ENCODE results near the gene TXK. TPM values are rescaled to one million over a fixed set of nuclear protein-coding genes. Genes with fewer than 3 reads are reported as not detected.

The TXK gene
- total RNA-seq, 1 experiment from 2014 or later = 0.70 TPM

DNA sequence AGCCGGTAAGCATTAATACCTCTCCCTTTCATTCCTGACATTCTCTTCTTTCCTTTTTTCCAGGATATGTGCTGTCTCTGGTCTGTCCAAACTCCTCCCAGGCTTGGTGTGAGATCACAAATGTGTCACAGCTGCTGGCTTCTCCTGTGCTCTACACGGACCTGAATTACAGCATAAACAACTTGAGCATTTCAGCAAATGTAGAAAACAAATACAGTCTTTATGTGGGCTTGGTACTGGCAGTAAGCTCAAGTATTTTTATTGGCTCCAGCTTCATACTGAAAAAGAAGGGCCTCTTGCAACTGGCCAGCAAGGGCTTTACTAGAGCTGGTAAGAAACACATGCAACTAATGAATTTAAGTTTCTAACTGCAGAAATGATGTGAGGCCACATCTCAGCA lies 109.0 kb downstream of the TXK start (continued):
- TF ChIP-seq, protein P1, sequence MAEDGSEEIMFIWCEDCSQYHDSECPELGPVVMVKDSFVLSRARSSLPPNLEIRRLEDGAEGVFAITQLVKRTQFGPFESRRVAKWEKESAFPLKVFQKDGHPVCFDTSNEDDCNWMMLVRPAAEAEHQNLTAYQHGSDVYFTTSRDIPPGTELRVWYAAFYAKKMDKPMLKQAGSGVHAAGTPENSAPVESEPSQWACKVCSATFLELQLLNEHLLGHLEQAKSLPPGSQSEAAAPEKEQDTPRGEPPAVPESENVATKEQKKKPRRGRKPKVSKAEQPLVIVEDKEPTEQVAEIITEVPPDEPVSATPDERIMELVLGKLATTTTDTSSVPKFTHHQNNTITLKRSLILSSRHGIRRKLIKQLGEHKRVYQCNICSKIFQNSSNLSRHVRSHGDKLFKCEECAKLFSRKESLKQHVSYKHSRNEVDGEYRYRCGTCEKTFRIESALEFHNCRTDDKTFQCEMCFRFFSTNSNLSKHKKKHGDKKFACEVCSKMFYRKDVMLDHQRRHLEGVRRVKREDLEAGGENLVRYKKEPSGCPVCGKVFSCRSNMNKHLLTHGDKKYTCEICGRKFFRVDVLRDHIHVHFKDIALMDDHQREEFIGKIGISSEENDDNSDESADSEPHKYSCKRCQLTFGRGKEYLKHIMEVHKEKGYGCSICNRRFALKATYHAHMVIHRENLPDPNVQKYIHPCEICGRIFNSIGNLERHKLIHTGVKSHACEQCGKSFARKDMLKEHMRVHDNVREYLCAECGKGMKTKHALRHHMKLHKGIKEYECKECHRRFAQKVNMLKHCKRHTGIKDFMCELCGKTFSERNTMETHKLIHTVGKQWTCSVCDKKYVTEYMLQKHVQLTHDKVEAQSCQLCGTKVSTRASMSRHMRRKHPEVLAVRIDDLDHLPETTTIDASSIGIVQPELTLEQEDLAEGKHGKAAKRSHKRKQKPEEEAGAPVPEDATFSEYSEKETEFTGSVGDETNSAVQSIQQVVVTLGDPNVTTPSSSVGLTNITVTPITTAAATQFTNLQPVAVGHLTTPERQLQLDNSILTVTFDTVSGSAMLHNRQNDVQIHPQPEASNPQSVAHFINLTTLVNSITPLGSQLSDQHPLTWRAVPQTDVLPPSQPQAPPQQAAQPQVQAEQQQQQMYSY (CRISPR knock-in tag; IDR thresholded peaks at IDR 0.05) = no peak
- TF ChIP-seq ZSCAN18 (CRISPR knock-in tag; IDR thresholded peaks at IDR 0.05) (no peak), ZNF317 (CRISPR knock-in tag; IDR thresholded peaks at IDR 0.05; ENCODE audit: borderline replicate concordance, low read depth) (no peak), TEAD1 (CRISPR knock-in tag; IDR thresholded peaks at IDR 0.05) (no peak)

DNA sequence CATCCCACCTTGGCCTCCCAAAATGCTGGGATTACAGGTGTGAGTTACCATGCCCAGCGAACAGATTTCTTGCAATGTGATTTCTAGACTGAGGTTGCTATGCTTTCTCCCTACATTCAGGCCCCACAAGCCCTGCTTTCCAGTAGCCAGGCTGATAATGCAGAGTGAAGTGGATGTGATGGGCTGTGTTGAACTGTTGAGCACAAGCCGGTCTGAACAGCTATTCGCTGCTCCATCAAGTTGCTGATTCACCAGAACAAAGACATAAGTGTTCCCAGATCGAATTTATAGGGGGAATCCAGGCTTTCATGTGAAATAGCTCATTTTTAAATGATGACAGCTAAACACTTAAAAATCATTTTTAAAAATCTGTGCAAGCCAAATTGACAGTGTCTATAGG lies 109.5 kb downstream of the TXK start:
- no peak overlapping the region for H3K27ac Mint-ChIP-seq
- peaks cover 10% of the 10 kb centered on the region for H3K36me3 Mint-ChIP-seq
- ATAC-seq = no peak
- peaks cover 22% of the 10 kb centered on the region for H3K4me1 Mint-ChIP-seq
- TF ChIP-seq PREB (CRISPR knock-in tag; IDR thresholded peaks at IDR 0.05; ENCODE audit: borderline replicate concordance) (no peak), ZNF416 (CRISPR knock-in tag; IDR thresholded peaks at IDR 0.05) (no peak), HMGA2 (CRISPR knock-in tag; IDR thresholded peaks at IDR 0.05) (no peak), NR1H2 (CRISPR knock-in tag; IDR thresholded peaks at IDR 0.05) (no peak), GABPB1 (CRISPR knock-in tag; IDR thresholded peaks at IDR 0.05) (no peak), CDX4 (CRISPR knock-in tag; IDR thresholded peaks at IDR 0.05; ENCODE audit: borderline replicate concordance) (no peak), NFYB (CRISPR knock-in tag; conservative IDR thresholded peaks at IDR 0.05; ENCODE audit: low read depth) (no peak), ZNF425 (CRISPR knock-in tag; conservative IDR thresholded peaks at IDR 0.05) (no peak), ZNF232 (CRISPR knock-in tag; IDR thresholded peaks at IDR 0.05) (no peak), EMX1 (CRISPR knock-in tag; IDR thresholded peaks at IDR 0.05) (no peak), ATF1 (CRISPR knock-in tag; IDR thresholded peaks at IDR 0.05) (no peak), CREM (CRISPR knock-in tag; IDR thresholded peaks at IDR 0.05) (no peak), HMGXB4 (CRISPR knock-in tag; IDR thresholded peaks at IDR 0.05) (no peak)
- TF ChIP-seq, protein P2, sequence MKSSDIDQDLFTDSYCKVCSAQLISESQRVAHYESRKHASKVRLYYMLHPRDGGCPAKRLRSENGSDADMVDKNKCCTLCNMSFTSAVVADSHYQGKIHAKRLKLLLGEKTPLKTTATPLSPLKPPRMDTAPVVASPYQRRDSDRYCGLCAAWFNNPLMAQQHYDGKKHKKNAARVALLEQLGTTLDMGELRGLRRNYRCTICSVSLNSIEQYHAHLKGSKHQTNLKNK (CRISPR knock-in tag; IDR thresholded peaks at IDR 0.05) = no peak
- TF ChIP-seq, protein P3, sequence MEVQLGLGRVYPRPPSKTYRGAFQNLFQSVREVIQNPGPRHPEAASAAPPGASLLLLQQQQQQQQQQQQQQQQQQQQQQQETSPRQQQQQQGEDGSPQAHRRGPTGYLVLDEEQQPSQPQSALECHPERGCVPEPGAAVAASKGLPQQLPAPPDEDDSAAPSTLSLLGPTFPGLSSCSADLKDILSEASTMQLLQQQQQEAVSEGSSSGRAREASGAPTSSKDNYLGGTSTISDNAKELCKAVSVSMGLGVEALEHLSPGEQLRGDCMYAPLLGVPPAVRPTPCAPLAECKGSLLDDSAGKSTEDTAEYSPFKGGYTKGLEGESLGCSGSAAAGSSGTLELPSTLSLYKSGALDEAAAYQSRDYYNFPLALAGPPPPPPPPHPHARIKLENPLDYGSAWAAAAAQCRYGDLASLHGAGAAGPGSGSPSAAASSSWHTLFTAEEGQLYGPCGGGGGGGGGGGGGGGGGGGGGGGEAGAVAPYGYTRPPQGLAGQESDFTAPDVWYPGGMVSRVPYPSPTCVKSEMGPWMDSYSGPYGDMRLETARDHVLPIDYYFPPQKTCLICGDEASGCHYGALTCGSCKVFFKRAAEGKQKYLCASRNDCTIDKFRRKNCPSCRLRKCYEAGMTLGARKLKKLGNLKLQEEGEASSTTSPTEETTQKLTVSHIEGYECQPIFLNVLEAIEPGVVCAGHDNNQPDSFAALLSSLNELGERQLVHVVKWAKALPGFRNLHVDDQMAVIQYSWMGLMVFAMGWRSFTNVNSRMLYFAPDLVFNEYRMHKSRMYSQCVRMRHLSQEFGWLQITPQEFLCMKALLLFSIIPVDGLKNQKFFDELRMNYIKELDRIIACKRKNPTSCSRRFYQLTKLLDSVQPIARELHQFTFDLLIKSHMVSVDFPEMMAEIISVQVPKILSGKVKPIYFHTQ (CRISPR knock-in tag; IDR thresholded peaks at IDR 0.05) = no peak
- ChIA-PET CTCF (interaction anchor here (0.8 kb wide), 1 partner anchor 63 kb away, joined by 3 read pairs; no protein-coding TSS in a partner anchor), POLR2A (no interaction called here)
- H3K4me3 Mint-ChIP-seq = no peak overlapping the region
- H3K9me3 Mint-ChIP-seq = no peaks in the 10 kb centered on the region
- no peaks in the 10 kb centered on the region for H3K27me3 Mint-ChIP-seq (ENCODE audit: low read depth)
- DNase-seq (ENCODE audit: low spot score) = no peak
